Spleen (tissue), 7 donors: ENCODE data around the gene BAIAP2L1.

Source experiments
- CTCF ChIP-seq, 11 experiments: fragments of 200-600 bp in 7 of 11; fragments of 450-650 bp in 4 of 11; sonication (generic) in 4 of 11; IDR thresholded peaks in 8 of 11; conservative IDR thresholded peaks in 3 of 11; 1 replicate in 7 of 11; 2 replicates in 4 of 11; pipeline versions ENCODE4 v1.4.0 to v1.8.0; 2016 to 2021; ENCODE audit warnings: antibody characterized with exemption in 11 of 11, inconsistent platforms in 4 of 11, mild to moderate bottlenecking in 1 of 11
- POLR2A ChIP-seq, 3 donors: fragments of 450-650 bp; IDR thresholded peaks; one replicate each; pipeline ENCODE4 v1.5.1; 2017; ENCODE audit warnings: antibody characterized with exemption in 3 of 3, mild to moderate bottlenecking in 1 of 3
- POLR2AphosphoS5 ChIP-seq, 3 donors: sonication (generic); formaldehyde crosslinking; IDR thresholded peaks; one replicate each; pipeline ENCODE4 v1.5.1; 2017; ENCODE audit warnings: antibody characterized with exemption in 3 of 3
- donor health status: DM: no; HTN: no; CAD: no; lungs with moderate emphysema.
- donor health status: DM: no; HTN: no; CAD: no.
- donor health status: DM: no; HTN: no; CAD: no.

- TF ChIP-seq POLR2A (IDR thresholded peaks at IDR 0.05) (no peak), CTCF (IDR thresholded peaks at IDR 0.05 in 8 of 11, conservative IDR thresholded peaks at IDR 0.05 in 3 of 11) (no peak), POLR2AphosphoS5 (IDR thresholded peaks at IDR 0.05) (no peak)
Observed at GRCh38 chr7:98322331-98323270, 78.3 kb downstream of the BAIAP2L1 start.
